NCI-H187 (cell line): ENCODE measurements around the gene IRAK2.
A peak's percentile ranks its signal among the peaks of the same experiment; 100 is the strongest.
"Not testable (repeated sequence)": the region's sequence is repeated elsewhere in the genome, so short reads cannot be mapped to it uniquely, and the experiment has no call there.

ENCODE experiments used
- DNase-seq, 2 experiments: peaks; one replicate each; lab custom pipeline; 2025; lab: John Stamatoyannopoulos, UW

IRAK2 gene, protein sequence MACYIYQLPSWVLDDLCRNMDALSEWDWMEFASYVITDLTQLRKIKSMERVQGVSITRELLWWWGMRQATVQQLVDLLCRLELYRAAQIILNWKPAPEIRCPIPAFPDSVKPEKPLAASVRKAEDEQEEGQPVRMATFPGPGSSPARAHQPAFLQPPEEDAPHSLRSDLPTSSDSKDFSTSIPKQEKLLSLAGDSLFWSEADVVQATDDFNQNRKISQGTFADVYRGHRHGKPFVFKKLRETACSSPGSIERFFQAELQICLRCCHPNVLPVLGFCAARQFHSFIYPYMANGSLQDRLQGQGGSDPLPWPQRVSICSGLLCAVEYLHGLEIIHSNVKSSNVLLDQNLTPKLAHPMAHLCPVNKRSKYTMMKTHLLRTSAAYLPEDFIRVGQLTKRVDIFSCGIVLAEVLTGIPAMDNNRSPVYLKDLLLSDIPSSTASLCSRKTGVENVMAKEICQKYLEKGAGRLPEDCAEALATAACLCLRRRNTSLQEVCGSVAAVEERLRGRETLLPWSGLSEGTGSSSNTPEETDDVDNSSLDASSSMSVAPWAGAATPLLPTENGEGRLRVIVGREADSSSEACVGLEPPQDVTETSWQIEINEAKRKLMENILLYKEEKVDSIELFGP

DNA sequence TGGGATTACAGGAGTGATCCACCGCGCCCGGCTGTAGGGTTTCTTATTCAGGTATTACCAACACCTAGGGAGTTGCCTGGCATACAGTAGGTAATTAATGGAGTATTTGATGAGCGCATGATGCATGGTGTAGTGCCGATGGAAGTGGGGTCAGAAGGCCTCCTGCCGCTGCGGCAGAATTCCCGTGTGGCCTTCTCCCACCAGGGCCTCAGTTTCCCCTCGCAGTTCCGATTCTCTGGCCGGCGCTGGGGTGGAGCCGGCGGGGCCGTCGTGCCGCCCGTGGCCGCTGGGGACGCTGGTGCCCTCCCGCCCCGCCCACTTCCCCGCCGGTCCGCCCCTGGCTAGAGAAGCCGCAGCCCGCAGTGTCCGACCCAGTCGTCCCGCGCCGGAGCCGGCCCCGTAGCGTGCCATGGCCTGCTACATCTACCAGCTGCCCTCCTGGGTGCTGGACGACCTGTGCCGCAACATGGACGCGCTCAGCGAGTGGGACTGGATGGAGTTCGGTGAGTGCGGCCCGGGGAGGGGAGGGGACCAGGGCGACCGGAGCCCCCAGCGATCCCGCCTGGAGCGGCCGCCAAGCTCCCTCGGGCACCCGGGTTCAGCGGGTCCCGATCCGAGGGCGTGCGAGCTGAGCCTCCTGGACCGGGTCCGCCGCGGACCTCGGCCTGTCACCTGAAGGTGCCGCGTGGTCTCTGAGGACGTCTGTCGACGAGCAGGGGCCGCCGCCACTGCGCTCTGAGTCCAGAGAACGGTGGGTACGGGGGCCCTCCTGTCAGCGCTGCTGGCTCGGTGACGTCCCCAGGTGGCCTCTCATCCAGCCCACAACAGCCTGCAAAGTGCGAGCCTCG, at the start of gene IRAK2:
IRAK2 (plus strand) TSS at position 374 of the 848 bp plus-strand sequence; CDS start at position 410, 36 bp downstream.
- DNase-seq = no peak

DNA sequence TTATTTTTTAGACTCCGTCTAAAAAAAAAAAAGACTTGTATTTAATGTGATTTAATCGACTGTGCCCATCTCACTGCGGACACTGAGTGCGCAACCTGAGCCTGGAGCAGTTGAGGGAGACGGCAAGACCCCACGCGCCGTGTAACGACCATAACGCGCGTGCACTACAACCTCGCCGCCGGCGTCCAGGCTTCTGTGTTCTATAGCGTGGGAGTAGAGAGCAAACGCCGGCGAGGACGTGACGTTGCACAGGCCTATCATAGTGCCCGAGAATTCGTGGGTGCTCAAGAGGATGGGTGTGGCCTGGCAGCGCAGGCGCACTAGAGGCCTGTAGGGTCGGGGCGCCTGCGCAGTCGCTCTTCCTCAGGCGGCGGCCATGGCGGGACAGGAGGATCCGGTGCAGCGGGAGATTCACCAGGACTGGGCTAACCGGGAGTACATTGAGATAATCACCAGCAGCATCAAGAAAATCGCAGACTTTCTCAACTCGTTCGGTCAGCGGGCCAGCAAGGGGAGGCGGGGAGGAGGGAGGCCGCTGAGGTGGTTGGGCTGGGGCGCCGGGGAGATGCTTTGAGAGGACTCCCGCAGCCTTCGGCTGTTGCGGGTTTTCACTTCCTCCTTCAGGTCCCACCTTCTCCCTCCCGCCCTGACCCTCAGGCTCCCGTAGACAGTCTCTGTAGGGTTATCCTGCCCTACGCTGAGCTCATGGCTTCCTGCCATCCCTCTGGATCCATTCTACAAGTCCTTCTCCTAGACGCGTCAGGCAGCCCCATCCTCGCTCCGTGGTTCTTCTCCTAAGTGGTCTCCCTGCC, 49.2 kb upstream of the IRAK2 start, which contains the start of gene BRK1:
BRK1 (plus strand) TSS at position 350 of the 812 bp plus-strand sequence; CDS start at position 377, 27 bp downstream.
- peak; percentile 70 to 86 for DNase-seq

DNA sequence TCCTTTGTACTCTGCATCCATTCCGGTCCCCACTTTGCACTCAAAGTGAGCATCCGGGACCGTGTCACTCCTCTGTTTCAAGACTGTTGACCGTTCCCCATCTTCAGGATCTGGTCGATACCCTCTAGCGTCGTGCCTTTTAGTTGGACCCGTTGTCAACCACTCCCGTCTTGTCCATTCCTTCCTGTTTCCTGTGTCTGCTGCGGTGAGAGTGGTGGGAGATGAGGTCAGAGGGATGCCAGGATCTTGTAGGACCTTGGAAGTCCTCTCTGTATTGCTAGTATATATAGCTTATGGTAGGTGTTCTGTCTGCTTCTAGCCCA, 48.6 kb upstream of the IRAK2 start:
- DNase-seq = no peak

DNA sequence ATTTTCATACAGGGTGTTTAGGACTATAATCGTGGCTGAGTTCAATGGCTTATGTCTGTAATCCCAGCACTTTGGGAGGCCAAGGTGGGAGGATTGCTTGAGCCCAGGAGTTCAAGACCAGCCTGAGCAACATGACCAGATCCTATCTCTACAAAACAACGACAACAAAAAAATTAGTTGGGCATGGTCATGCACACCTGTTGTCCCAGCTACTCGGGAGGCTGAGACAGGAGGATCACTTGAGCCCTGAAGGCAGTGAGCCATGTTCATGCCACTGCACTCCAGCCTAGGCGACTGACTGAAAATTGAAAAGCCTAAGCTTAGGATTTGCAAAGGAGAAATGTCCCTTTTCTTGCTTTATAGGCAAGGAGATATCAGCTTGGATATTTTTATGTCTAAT, 47.8 kb upstream of the IRAK2 start:
- DNase-seq = no peak

DNA sequence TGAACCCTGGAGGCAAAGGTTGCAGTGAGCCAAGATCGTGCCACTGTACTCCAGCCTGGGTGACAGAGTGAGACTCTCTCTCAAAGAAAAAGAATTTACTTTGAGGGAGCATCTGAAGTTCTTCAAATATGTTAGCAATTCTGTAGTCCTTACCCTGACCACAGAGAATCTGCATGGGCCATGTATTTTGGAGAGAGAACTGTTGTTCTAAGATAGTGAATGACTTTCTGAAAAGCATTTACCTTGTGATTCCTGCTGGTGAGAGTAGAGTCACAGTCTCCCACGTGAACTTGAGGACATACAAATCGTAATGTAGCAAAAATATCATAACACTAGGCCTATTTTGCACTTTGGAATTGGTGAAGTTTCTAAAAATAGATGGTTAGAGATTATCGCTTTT, 45.3 kb upstream of the IRAK2 start:
- no peak for DNase-seq

DNA sequence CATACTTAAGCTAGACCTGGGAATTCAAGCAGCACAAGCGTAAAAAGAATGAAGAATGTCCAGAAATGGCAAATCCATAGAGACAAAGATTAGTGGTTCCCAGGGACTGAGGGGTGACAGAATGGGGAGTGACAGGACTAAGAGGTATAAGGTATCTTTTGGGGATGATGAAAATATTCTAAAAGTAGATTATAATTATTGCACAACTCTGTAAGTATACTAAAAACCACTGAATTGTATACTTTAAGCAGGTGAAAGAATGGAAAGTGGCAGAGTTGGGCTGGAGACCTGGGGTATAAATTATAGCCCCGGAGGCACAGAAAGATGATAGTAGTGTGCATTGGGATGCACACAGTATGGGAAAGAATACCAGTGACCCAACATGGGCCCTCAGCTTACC, 43.7 kb upstream of the IRAK2 start:
- no peak for DNase-seq

DNA sequence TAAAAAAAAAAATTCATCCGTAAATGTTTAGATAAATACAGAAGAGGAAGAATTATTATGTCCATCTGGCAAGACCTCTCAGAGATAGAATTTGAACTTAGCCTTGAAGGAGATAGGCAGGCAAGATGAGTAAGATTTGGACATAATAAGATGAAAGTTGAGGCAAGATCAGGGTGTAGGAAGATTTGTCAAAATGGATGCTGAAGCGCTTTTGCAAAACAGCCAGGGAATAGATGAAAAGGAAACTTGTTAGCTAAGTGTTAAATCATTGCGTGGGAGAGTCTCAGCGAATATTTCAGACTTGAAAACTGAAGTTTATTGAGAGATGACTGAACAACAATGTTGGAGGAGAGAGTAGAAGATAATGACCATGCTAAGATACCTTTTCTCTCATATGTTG, 42.0 kb upstream of the IRAK2 start:
- no peak for DNase-seq

DNA sequence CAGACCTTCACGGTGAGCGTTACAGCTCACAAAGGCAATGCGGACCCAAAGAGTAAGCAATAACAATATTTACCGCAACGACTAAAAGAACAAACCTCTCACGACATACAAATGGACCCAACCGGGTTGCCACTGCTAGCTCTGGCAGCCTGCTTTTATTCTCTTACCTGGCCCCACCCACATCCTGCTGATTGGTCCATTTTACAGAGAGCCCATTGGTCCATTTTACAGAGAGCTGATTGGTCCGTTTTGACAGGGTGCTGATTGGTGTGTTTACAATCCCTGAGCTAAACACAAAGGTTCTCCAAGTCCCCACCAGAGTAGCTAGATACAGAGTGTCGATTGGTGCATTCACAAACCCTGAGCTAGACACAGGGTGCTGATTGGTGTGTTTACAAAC, 28.8 kb upstream of the IRAK2 start:
- DNase-seq = not testable (repeated sequence)

DNA sequence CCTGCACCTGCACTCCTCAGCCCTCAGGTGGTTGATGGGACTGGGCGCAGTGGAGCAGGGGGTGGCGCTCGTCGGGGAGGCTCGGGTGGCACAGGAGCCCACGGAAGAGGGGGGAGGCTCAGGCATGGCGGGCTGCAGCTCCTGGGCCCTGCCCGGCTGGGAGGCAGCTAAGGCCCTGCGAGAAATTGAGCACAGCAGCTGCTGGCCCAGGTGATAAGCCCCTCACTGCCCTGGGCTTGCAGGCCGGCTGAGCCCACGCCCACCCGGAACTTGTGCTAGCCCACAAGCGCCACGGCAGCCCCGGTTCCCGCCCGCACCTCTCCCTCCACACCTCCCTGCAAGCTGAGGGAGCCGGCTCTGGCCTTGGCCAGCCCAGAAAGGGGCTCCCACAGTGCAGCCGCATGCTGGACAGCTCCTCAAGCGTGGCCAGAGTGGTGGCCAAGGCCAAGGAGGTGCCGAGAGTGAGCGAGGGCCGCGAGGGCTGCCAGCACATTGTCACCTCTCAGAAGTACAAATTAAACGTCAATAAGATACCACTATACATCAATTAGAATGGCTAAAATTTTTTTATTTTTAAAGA, 28.2 kb upstream of the IRAK2 start:
- DNase-seq = no peak

DNA sequence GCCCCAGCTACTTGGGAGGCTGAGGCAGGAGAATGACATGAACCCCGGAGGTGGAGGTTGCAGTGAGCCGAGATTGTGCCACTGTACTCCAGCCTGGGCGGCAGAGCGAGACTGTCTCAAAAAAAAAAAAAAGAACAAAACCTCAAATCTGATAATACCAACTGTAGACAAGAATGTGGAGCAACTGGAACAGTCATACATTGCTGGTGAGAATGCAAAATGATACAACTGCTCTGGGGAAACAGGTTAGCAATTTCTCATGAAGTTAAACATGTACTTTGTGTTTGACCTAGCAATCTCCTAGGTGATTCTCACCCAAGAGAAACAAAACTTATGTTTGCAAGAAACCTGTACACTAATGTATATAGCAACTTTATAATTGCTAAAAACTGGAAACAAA, 27.5 kb upstream of the IRAK2 start:
- no peak for DNase-seq

DNA sequence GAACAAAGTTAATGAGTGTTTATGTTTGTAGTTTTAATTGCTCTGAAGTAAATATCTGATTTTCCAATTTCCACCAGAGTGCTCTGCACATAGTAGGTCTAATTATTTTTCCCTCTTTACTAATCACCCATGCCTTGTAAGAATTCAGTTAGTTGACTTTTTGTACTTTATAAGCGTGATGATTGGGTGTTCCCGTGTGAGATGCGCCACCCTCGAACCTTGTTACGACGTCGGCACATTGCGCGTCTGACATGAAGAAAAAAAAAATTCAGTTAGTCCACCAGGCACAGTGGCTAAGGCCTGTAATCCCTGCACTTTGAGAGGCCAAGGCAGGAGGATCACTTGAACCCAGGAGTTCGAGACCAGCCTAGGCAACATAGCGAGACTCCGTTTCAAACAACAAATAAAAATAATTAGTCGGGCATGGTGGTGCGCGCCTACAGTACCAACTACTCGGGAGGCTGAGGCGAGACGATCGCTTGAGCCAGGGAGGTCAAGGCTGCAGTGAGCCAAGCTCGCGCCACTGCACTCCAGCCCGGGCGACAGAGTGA, 23.6 kb upstream of the IRAK2 start:
- no peak for DNase-seq

DNA sequence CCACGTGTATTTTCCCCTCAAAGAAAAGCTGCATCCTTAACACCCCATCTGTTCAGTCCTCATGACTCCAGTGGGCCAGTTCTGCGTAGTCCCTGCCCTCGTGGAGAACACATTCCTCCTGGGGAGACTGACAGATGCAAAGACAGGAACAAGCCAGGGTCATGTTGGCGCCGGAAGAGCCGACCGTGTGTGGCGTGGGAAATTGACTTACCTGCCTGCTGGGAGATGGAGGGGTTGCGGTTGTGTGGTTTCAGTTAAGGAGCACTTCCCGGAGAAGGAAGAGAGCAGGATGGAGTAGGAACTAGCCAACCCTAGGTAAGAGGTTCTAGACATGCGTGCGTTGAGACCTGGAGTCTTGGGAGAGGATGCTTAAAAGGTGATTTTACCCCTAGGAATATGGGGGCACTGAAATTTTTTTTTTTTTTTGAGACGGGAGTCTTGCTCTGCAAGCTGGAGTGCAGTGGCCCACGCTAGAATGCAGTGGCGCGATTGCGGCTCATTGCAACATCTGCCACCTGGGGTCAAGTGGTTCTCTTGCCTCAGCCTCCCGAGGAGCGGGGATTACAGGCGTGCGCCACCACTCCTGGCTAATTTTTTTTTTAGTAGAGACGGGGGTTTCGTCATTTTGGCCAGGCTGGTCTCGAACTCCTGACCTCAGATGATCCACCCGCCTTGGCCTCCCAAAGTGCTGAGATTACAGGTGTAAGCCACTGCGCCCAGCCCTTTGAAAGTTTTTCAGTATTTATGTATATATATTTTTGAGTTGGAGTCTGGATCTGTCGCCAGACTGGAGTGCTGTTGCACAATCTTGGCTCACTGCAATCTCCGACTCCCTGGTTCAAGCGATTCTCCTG, 21.8 kb upstream of the IRAK2 start:
- DNase-seq = peak in 1 of 2 experiments; percentile 26

DNA sequence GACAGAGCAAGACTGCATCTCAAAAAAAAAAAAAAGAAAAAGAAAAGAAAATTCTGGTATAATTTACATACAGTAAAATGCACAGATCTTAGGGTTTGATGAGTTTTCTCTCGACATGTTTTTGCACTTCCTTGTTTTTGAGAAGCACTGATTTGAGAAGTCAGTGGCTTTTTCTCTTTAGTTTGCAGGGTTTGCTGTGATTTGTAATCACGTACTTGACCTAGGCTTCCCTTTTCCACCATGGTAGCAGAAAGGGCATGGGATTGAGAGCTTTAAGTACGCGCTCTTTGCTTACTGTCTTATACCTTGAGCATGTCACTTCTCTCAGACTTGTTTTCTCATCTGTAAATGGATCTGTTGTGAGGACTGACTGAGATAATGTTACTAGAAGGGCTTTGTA, 19.0 kb upstream of the IRAK2 start:
- no peak for DNase-seq

DNA sequence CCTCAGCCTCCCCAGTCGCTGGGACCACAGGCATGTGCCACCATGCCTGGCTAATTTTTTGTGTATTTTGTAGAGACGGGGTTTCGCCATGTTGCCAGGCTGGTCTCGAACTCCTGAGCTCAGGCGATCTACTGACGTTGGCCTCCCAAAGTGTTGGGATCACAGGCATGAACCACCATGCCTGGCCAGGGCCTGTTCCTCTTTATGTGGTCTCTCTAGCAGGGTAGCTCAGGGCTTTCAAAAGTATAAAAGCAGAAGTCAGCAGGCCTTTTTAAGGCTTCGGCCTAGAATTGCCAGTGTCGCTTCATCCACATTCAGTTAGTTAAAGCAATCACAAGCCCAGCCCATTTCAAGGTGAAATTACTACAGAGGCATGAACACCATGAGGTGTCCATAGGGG, 15.5 kb upstream of the IRAK2 start:
- no peak for DNase-seq

DNA sequence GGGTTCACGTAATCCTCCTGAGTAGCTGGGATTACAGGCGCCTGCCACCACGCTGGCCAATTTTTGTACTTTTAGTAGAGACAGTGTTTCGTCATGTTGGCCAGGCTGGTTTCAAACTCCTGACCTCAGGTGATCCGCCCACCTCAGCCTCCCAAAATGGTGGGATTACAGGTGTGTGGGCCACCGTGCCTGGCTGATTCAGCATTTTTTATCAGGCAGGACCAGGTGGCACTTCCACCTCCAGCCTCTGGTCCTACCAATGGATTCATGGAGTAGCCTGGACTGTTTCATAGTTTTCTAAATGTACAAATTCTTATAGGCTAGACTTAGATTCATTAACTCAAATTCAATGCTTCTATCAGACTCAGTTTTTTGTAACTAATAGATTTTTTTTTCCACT, 13.7 kb upstream of the IRAK2 start:
- DNase-seq = no peak

DNA sequence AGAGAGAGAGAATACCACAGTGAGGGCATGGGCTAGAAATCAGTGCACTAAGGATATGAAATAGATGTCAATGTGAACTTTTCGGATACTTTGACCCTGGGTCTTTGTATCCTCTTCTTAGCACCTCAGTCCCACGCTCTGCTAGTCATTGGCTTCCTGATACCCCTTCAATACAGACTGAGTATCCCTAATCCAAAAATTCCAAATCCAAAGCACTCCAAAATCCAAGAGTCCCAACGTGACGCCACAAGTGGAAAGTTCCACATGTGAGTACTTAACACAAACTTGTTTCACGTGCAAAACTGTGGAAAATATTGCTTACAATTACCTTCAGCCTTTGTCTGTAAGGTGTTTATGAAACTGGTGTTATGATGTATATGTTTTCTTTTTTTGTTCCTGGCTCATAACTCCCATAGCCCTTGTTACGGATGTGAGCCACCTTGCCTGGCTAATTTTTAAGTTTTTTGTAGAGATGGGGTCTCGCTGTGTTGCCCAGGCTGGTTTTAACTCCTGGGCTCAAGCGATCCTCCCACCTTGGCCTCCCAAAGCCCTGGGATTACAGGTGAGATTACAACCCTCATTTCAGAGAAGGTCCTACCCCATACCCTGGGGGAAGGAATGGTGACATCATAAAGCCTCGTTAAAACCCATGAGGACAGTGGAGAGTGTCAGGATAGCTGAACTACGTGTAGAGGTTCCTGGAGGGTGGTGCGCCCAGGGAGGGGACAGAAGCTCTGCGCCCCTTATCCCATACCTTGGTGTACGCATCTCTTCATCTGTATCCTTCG, 10.2 kb upstream of the IRAK2 start:
- no peak for DNase-seq

DNA sequence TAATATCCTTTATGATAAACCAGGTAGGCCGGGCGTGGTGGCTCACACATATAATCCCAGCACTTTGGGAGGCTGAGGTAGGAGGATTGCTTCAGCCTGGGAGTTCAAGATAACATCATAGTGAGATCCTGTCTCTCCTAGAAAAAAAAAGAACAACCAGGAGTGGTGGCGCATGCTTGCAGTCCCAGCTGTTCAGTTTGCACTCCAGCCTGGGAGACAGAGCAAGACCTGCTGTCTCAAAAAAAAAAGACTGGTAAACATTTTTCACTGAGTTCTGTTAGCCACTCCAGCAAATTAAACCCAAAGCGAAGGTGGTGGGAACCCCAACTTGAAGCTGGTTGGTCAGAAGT, 9.6 kb upstream of the IRAK2 start:
- no peak for DNase-seq

DNA sequence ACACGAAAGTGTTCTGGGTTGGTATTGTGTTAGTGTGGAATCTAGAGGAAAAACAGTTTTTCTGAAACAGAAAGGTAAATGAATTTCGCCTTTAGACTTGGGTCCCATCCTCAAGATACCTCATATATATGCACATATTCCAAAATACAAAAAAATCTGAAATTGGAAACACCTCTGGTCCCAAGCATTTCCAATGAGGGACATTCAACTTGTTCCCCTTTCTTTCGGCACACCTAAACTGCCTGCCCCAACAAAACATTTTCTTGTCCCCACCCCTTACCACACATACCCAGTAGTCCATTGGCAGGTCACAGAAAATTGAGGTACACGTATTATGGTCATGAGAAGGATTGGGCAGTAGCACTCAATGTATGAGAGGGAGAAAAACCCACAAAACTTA, 9.1 kb upstream of the IRAK2 start:
- no peak for DNase-seq

DNA sequence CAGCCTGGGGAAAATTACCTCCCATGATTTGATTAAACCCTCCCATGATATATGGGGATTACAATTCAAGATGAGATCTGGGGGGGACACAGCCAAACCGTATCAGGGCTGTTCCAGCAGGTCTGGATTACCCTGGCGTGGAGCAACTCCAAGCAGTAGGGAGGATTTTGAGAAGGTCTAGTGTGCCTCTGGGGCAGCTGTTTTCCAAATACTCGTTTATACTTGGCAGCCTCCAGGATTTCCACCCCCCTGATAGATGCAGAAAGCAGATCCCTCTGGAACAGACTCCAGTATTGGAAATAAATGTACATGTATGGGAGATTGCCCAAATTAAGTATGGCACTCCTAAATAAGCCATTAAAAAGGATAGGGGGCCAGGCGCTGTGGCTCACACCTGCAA, 7.7 kb upstream of the IRAK2 start:
- no peak for DNase-seq

DNA sequence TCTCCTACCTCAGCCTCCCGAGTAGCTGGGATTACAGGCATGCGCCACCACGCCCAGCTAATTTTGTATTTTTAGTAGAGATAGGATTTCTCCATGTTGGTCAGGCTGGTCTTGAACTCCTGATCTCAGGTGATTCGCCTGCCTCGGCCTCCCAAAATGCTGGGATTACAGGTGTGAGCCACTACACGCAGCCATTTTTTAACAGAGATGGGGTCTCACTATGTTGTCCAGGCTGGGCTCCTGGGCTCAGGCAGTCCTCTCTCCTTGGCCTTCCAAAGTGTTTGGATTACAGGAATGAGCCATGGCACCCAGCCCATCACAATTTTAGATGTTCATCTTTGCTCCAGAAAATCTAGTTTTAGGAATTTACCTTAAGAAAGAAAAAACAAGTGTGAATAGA, 6.2 kb upstream of the IRAK2 start:
- DNase-seq = not testable (repeated sequence)
